Adrenal gland (tissue), 12 donors: ENCODE measurements around the gene GBGT1. TPM values are rescaled to one million over a fixed set of nuclear protein-coding genes. Genes with fewer than 3 reads are reported as not detected.

Source experiments
- DNase-seq, 7 donors: peaks; one replicate each; pipeline ENCODE4 v3.0.0-alpha.2; 2019 to 2020
- H3K27ac ChIP-seq, 5 donors: fragments of 200-600 bp; sonication (generic) in 4 of 5; 1 replicate in 3 of 5; 2 replicates in 2 of 5; pipeline versions ENCODE4 v1.5.1 to v1.8.0; 2016 to 2020; ENCODE audit warnings: mild to moderate bottlenecking in 1 of 5
- H3K27me3 ChIP-seq: fragments of 200-600 bp; 2 replicates; pipeline ENCODE4 v1.8.0; 2021
- H3K36me3 ChIP-seq, 2 donors: fragments of 200-600 bp; replicated peaks in 1 of 2; 1 replicate in 1 of 2; 2 replicates in 1 of 2; pipeline versions ENCODE4 v1.5.1 to v1.8.0; 2018 to 2022
- H3K4me1 ChIP-seq, 2 donors: fragments of 200-600 bp; replicated peaks in 1 of 2; 1 replicate in 1 of 2; 2 replicates in 1 of 2; pipeline versions ENCODE4 v1.5.1 to v1.8.0; 2018 to 2021
- H3K4me3 ChIP-seq, 4 donors: fragments of 200-600 bp; sonication (generic) in 3 of 4; one replicate each; pipeline ENCODE4 v1.5.1; 2016 to 2018
- H3K9me3 ChIP-seq, 3 donors: fragments of 200-600 bp; sonication (generic) in 1 of 3; replicated peaks in 1 of 3; 1 replicate in 2 of 3; 2 replicates in 1 of 3; pipeline versions ENCODE4 v1.5.1 to v1.8.0; 2016 to 2021
- POLR2A ChIP-seq, 2 donors: fragments of 450-650 bp; IDR thresholded peaks; one replicate each; pipeline ENCODE4 v1.6.1; 2017; ENCODE audit warnings: antibody characterized with exemption in 2 of 2, mild to moderate bottlenecking in 2 of 2, moderate library complexity in 1 of 2
- WGBS, 4 donors: extraction: QIAGEN DNeasy Blood & Tissue Kit in 2 of 4; methylation state at CpG; one replicate each; pipeline versions ENCODE4 v1.1.5 to v1.1.7; 2013 to 2017; 5-methylcytosine and 5-hydroxymethylcytosine counted together
- intact Hi-C, 2 donors: fragments of 100-400 bp; cut with DNase I; formaldehyde crosslinking; loops; one replicate each; pipeline versions ENCODE4 v1.14.1 to v1.15.0; 2022 to 2023
- polyA plus RNA-seq, 3 donors: library from polyadenylated mRNA; stranded (reverse); fragments of 200-250 nt in 2 of 3; fragments of 350-450 nt in 1 of 3; fragmentation: Illumina TruSeq in 1 of 3; extraction: RNeasy Lipid Tissue Mini Kit (QIAGEN cat#74804) in 1 of 3; gene quantifications; one replicate each; pipeline ENCODE4 v1.2.3, GENCODE V29; 2013 to 2014
- total RNA-seq, 9 donors: library from RNA; depleted of rRNA in 4 of 9; stranded (reverse); fragments of >200 nt in 4 of 9; fragments of 120-200 nt in 1 of 9; fragmentation: NEBNext Ultra II Directional in 1 of 9; extraction: Animal tissue kit (Norgen Biotek cat#: 25700) in 1 of 9; gene quantifications; one replicate each; pipeline versions ENCODE4 v1.1.0 to v1.2.4, GENCODE V29; 2013 to 2023
- TF ChIP-seq, protein P1 (sequence below), 6 experiments: fragments of 450-650 bp in 4 of 6; fragments of 200-600 bp in 2 of 6; sonication (generic) in 1 of 6; IDR thresholded peaks; 1 replicate in 5 of 6; 2 replicates in 1 of 6; pipeline versions ENCODE4 v1.5.1 to v1.8.0; 2016 to 2021; ENCODE audit warnings: antibody characterized with exemption in 6 of 6, mild to moderate bottlenecking in 2 of 6, moderate library complexity in 1 of 6
- donor health status: healthy with polysubstance abuse.
- donor health status: Bipolar disorder and iron deficiency.
- donor health status: DM: yes; HTN: yes; CAD: no.
- donor health status: DM: no; HTN: no; CAD: no.
- donor health status: DM: no; HTN: no; CAD: no.
- donor health status: DM: yes; HTN: yes; CAD: no.

GBGT1 gene
- total and polyA plus RNA-seq, 12 donors: 3.5 to 67.5 (median 29.2) TPM

DNA sequence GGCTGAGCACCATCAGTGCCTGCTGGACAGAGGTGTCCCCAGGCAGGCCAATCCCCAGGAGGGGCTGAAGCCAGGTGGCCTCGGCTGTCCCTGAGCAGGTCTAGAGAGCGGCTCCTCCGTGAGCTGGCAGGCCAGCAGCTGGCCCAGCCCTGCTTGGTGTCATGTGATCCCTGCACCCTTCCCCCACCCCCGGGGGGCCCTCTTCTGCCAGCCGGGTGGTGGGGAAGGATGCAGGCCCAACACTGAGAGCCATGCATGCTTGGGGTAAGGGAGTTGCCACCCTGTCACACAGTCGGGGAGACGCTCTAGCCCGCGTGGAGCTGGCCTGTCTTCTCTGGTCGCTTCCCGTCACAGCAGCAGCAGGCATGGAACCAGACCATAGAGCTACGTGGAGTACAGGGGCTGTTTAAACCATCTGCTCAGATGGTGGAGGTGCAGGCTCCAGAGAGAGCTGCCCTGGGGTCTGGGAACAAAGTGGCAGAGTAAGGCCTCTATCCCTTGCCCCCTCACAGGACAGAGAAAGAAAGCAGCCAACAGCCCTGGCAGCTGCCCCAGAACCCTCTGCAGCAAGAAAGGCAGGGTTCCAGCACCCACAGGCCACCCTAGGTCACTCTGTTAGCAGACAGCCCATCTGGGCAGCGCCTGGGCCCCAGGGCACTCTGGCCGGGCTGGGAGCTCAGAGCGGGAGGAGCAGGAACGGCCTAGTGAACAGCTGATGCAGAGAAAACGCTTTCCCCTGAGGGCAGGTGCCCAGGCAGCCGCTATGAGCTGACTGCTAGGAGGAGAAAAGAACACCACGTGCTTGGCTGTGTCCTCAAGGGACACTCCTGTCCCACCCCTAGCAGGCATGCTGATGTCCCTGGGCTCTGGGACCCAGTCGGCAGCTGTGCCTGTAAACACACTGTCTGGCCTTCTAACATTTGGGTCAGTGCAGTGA, 49.5 kb downstream of the GBGT1 start:
- intact Hi-C loops: no loop called here
- no peaks in the 10 kb centered on the region for H3K27me3 ChIP-seq
- peak; percentile 64 to 94 (median 71) for DNase-seq
- peak overlapping the region; percentile 71 to 96 (median 85) for H3K27ac ChIP-seq
- peaks cover 0 to 27% of the 10 kb centered on the region in 2 donors for H3K36me3 ChIP-seq
- H3K4me3 ChIP-seq: peak overlapping the region in 1 of 4 donors; percentile 9
- H3K4me1 ChIP-seq: peaks cover 65 to 75% of the 10 kb centered on the region in 2 donors
- TF ChIP-seq, protein P1, sequence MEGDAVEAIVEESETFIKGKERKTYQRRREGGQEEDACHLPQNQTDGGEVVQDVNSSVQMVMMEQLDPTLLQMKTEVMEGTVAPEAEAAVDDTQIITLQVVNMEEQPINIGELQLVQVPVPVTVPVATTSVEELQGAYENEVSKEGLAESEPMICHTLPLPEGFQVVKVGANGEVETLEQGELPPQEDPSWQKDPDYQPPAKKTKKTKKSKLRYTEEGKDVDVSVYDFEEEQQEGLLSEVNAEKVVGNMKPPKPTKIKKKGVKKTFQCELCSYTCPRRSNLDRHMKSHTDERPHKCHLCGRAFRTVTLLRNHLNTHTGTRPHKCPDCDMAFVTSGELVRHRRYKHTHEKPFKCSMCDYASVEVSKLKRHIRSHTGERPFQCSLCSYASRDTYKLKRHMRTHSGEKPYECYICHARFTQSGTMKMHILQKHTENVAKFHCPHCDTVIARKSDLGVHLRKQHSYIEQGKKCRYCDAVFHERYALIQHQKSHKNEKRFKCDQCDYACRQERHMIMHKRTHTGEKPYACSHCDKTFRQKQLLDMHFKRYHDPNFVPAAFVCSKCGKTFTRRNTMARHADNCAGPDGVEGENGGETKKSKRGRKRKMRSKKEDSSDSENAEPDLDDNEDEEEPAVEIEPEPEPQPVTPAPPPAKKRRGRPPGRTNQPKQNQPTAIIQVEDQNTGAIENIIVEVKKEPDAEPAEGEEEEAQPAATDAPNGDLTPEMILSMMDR (IDR thresholded peaks at IDR 0.05): no peak
- TF ChIP-seq POLR2A (IDR thresholded peaks at IDR 0.05): no peak
- 34 to 47% (median 41%) methylated on average over 4 to 20 of the region's 20 CpGs for WGBS, 4 donors
- no peaks in the 10 kb centered on the region for H3K9me3 ChIP-seq

DNA sequence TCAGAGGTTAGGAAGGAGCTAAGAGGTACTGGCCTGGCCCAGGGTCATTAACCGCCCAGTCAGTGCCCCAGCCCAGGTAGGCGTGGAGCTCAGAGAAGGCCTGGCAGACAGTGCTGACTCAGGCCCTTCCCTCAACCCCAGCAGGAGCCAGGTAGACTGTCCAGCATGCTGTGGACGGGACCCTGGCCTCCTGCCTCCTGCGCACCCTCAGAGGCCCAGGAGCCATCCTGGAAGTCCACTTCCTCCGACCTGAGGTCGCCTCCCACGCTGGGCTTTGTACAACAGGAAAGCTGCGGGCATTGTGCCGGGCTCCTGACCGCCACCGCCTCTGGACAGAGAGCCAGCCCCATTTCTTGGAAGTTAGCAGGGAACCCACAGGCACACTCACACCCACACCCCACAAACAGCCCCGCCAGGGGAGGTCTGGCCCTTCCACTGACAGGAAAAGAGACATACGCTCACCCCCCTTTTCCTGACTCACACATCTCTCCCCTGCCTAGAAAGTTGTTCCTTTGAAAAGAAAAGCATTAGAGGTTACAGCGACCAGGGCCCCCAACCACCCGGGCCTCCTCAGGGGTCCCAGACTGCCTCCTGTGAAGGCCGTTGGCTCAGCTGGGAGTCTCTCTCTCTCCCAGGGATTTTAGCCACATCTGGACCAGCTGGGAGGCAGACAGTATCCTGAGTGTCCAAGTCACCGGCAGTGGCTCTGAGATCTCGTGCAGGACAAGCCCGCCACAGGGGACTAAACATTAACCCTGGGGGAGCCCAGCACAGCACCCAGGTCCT, 50.4 kb downstream of the GBGT1 start:
- 36 to 47% (median 38%) methylated on average over 2 to 19 of the region's 19 CpGs for WGBS, 4 donors
- H3K4me3 ChIP-seq: peak overlapping the region in 1 of 4 donors; percentile 9
- no peaks in the 10 kb centered on the region for H3K9me3 ChIP-seq
- H3K27me3 ChIP-seq: no peaks in the 10 kb centered on the region
- H3K27ac ChIP-seq: peak overlapping the region; percentile 71 to 96 (median 85)
- TF ChIP-seq, protein P1 (IDR thresholded peaks at IDR 0.05): no peak
- peaks cover 56 to 66% of the 10 kb centered on the region in 2 donors for H3K4me1 ChIP-seq
- intact Hi-C loops: no loop called here
- H3K36me3 ChIP-seq: peaks cover 0 to 36% of the 10 kb centered on the region in 2 donors
- peak; percentile 63 to 84 (median 73) for DNase-seq

DNA sequence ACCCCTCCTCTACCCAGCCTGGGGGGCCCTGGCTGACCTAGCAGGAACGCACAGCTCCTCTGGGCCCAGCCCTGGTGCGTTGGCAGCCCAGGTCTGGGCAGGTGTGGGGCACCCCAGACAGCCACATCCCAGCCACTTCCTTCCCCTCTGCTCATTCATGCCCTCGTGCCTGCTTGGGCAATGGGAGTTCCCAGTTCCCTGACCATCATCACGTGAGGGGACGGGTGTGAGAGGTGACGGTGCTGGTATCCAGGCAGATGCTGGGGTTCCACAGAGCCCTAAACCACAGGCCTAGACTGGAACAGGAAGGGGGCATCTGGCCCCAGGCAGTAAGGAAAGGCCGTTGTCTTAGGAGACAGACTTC, 51.1 kb downstream of the GBGT1 start:
- H3K4me3 ChIP-seq: no peak overlapping the region

More for the DNA sequence above, 51.1 kb downstream of the GBGT1 start:
- peak in 6 of 7 donors; percentile 66 to 88 (median 76) for DNase-seq
- WGBS, 4 donors: 57 to 72% (median 71%) methylated on average over 6 to 7 of the region's 7 CpGs; no CpG with 5 or more reads in 1 of the 4 donors
- H3K27ac ChIP-seq: peak overlapping the region; percentile 65 to 96 (median 85)
- no peaks in the 10 kb centered on the region for H3K27me3 ChIP-seq
- TF ChIP-seq, protein P1 (IDR thresholded peaks at IDR 0.05): no peak
- TF ChIP-seq POLR2A (IDR thresholded peaks at IDR 0.05): no peak
- H3K4me1 ChIP-seq: peaks cover 50 to 59% of the 10 kb centered on the region in 2 donors
- peaks cover 0 to 43% of the 10 kb centered on the region in 2 donors for H3K36me3 ChIP-seq
- H3K9me3 ChIP-seq: no peaks in the 10 kb centered on the region
- intact Hi-C loops: no loop called here
